ENCODE results near the gene REP15.

DNA sequence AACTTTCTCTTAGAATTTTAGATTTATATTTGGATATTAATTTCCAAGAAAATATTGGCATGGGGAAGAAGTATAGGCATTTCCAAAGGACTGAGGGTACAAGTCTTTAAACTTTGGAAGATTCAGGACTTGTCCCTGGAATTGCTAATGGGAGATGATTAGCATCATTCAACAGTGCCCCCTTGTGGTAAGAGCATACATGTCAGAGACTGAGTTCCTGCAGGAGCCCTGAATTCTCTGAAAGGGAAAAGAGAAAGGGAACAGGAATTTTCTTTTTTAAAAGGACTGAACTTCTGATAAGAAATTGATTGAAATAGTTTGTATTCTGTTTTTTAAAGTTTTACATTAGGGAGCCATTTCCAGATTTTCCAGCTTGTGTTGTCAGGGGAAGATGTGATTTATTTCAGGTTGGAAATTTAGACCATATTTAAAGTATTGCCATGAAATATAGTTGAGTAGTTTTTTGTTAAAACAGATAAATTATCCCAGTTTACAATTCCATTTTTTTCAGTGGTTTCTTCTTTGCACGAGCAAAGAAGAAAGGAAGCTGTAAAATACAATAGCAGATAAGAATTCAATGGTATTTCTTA, 44.0 kb upstream of the REP15 start:
- TF ChIP-seq, protein P1, sequence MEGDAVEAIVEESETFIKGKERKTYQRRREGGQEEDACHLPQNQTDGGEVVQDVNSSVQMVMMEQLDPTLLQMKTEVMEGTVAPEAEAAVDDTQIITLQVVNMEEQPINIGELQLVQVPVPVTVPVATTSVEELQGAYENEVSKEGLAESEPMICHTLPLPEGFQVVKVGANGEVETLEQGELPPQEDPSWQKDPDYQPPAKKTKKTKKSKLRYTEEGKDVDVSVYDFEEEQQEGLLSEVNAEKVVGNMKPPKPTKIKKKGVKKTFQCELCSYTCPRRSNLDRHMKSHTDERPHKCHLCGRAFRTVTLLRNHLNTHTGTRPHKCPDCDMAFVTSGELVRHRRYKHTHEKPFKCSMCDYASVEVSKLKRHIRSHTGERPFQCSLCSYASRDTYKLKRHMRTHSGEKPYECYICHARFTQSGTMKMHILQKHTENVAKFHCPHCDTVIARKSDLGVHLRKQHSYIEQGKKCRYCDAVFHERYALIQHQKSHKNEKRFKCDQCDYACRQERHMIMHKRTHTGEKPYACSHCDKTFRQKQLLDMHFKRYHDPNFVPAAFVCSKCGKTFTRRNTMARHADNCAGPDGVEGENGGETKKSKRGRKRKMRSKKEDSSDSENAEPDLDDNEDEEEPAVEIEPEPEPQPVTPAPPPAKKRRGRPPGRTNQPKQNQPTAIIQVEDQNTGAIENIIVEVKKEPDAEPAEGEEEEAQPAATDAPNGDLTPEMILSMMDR (IDR thresholded peaks at IDR 0.05), result peak; percentile 69
- no peak for TF ChIP-seq SOX15 (CRISPR knock-in tag; IDR thresholded peaks at IDR 0.05)
- TF ChIP-seq, protein P2, sequence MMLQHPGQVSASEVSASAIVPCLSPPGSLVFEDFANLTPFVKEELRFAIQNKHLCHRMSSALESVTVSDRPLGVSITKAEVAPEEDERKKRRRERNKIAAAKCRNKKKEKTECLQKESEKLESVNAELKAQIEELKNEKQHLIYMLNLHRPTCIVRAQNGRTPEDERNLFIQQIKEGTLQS (CRISPR knock-in tag; conservative IDR thresholded peaks at IDR 0.05), result no peak
- TF ChIP-seq NFATC4 (CRISPR knock-in tag; IDR thresholded peaks at IDR 0.05), result no peak

All from WTC11 (cell line).